K562 (cell line): ENCODE results near the gene LIMS1. TPM values are rescaled to one million over a fixed set of nuclear protein-coding genes. Genes with fewer than 3 reads are reported as not detected.
A peak's percentile ranks its signal among the peaks of the same experiment; 100 is the strongest.

ENCODE experiments used
- CTCFL ChIP-seq: IDR thresholded peaks from 2 replicates; pipeline ENCODE4 v1.6.1; 2011; ENCODE audit warnings: borderline replicate concordance, low read depth, mild to moderate bottlenecking, moderate library complexity, low read length; ENCODE audit not compliant: insufficient read depth, poor library complexity, severe bottlenecking
- ETS1 ChIP-seq: conservative IDR thresholded peaks from 2 replicates; pipeline ENCODE4 v1.6.1; 2011; ENCODE audit warnings: low read depth, mild to moderate bottlenecking, low read length; ENCODE audit not compliant: control insufficient read depth
- ETV6 ChIP-seq, 3 experiments: fragments of 150-350 bp in 1 of 3; sonication (generic) in 1 of 3; formaldehyde crosslinking in 1 of 3; IDR thresholded peaks; 2 replicates each; pipeline versions ENCODE4 v1.6.1 to v1.8.0; 2014 to 2022; ENCODE audit warnings: borderline replicate concordance in 2 of 3, low read depth in 2 of 3, antibody characterized with exemption in 1 of 3, low read length in 1 of 3, mild to moderate bottlenecking in 1 of 3, missing genetic modification reagents in 1 of 3
- NKRF ChIP-seq: fragments of 450-650 bp; IDR thresholded peaks from 2 replicates; pipeline ENCODE4 v1.6.1; 2016; ENCODE audit warnings: borderline replicate concordance
- SNAPC5 ChIP-seq: fragments of 250-450 bp; sonication (Bioruptor Pico); IDR thresholded peaks from 2 replicates; pipeline ENCODE4 v1.8.0; 2021; ENCODE audit warnings: moderate library complexity, mild to moderate bottlenecking, inconsistent platforms
- THAP12 ChIP-seq: fragments of 250-450 bp; sonication (Bioruptor Pico); IDR thresholded peaks from 2 replicates; pipeline ENCODE4 v1.9.0; 2021; ENCODE audit warnings: mild to moderate bottlenecking, inconsistent platforms
- ZBED1 ChIP-seq: IDR thresholded peaks from 2 replicates; pipeline ENCODE4 v1.6.1; 2014
- ZBTB49 ChIP-seq: sonication (generic); formaldehyde crosslinking; IDR thresholded peaks from 2 replicates; pipeline ENCODE4 v1.8.0; 2022; ENCODE audit warnings: missing genetic modification reagents, mild to moderate bottlenecking, borderline replicate concordance
- ZFP30 ChIP-seq: fragments of 250-450 bp; sonication (Bioruptor Pico); IDR thresholded peaks from 2 replicates; pipeline ENCODE4 v1.8.0; 2022; ENCODE audit warnings: moderate library complexity, mild to moderate bottlenecking, inconsistent platforms, borderline replicate concordance
- ZFX ChIP-seq: sonication (generic); formaldehyde crosslinking; IDR thresholded peaks from 2 replicates; pipeline ENCODE4 v1.8.0; 2022; ENCODE audit warnings: mild to moderate bottlenecking, missing genetic modification reagents, moderate library complexity
- ZNF224 ChIP-seq: sonication (generic); formaldehyde crosslinking; IDR thresholded peaks from 2 replicates; pipeline ENCODE4 v1.8.0; 2022; ENCODE audit warnings: mild to moderate bottlenecking, missing genetic modification reagents
- ZNF24 ChIP-seq: fragments of 450-650 bp; IDR thresholded peaks from 2 replicates; pipeline ENCODE4 v1.6.1; 2016
- ZNF311 ChIP-seq: fragments of 250-450 bp; sonication (Bioruptor Pico); IDR thresholded peaks from 2 replicates; pipeline ENCODE4 v1.4.0; 2020; ENCODE audit warnings: mild to moderate bottlenecking, moderate library complexity
- ZNF398 ChIP-seq: fragments of 250-450 bp; sonication (Bioruptor Pico); IDR thresholded peaks from 2 replicates; pipeline ENCODE4 v1.8.0; 2021; ENCODE audit warnings: moderate library complexity, mild to moderate bottlenecking, inconsistent platforms
- ZSCAN29 ChIP-seq: fragments of 450-650 bp; IDR thresholded peaks from 2 replicates; pipeline ENCODE4 v1.6.1; 2017
- polyA plus RNA-seq, 8 experiments: library from polyadenylated mRNA; depleted of rRNA in 4 of 8; stranded (reverse) in 5 of 8; unstranded in 3 of 8; fragments of >200 nt; fragmentation: Nextera tagmentation in 2 of 8; fragmentation: Illumina TruSeq in 1 of 8; extraction: Ambion mirVana in 2 of 8; extraction: Trizol in 1 of 8; gene quantifications; 2 replicates each; pipeline versions ENCODE4 v1.2.1 to v1.2.3, GENCODE V29; 2011 to 2014; ENCODE audit warnings: inconsistent platforms in 1 of 8, missing spikeins in 1 of 8
- total RNA-seq, 7 experiments: library from RNA; depleted of rRNA in 6 of 7; stranded (reverse); fragments of >200 nt in 6 of 7; fragmentation: Illumina TruSeq in 2 of 7; extraction: Trizol in 2 of 7; gene quantifications; 2 replicates each; pipeline versions ENCODE4 v1.2.1 to v1.2.3, GENCODE V29; 2011 to 2021; ENCODE audit warnings: low replicate concordance in 1 of 7

LIMS1 gene
- total and polyA plus RNA-seq, 9 of the 15 experiments (the other 6 are each of a cell fraction or from before 2014, with no cell fraction given), result 52.8 to 134 (median 81.0) TPM

- TF ChIP-seq NKRF, result peak; percentile 55; the same call in 1 of the 2 replicates
- TF ChIP-seq SNAPC5 (CRISPR knock-in tag), result no peak
- no peak for TF ChIP-seq ETV6 (IDR thresholded peaks at IDR 0.05; ENCODE audit: borderline replicate concordance in 1 of 2, low read depth in 2 of 2, low read length in 1 of 2)
- TF ChIP-seq ETV6 (CRISPR knock-in tag; IDR thresholded peaks at IDR 0.05; ENCODE audit: borderline replicate concordance), result no peak
- TF ChIP-seq ZSCAN29, result no peak
- TF ChIP-seq ZBED1, result no peak
- TF ChIP-seq ZBTB49 (CRISPR knock-in tag), result no peak
- TF ChIP-seq ZNF398, result no peak
- no peak for TF ChIP-seq ZNF24
- no peak for TF ChIP-seq ZFP30 (CRISPR knock-in tag)
- no peak for TF ChIP-seq ZNF311 (CRISPR knock-in tag)
- TF ChIP-seq THAP12 (CRISPR knock-in tag), result no peak
- no peak for TF ChIP-seq ZFX (CRISPR knock-in tag)
- TF ChIP-seq ZNF224 (CRISPR knock-in tag), result no peak
- TF ChIP-seq CTCFL, result no peak
- TF ChIP-seq ETS1, result no peak
Observed at GRCh38 chr2:108621087-108621559, 86.9 kb downstream of the LIMS1 start (continued).
